SK-N-SH (cell line): ENCODE measurements around the gene PBX1.

Experiments used
- CTCF ChIP-seq: fragments of 200-600 bp; sonication (generic); IDR thresholded peaks from 2 replicates; pipeline ENCODE4 v1.6.1; 2017; ENCODE audit warnings: antibody characterized with exemption, mild to moderate bottlenecking, moderate library complexity
- EZH2phosphoT487 ChIP-seq: fragments of 200-600 bp; sonication (generic); IDR thresholded peaks from 2 replicates; pipeline ENCODE4 v1.6.1; 2017; ENCODE audit warnings: low read depth, mixed run types, mild to moderate bottlenecking, antibody characterized with exemption, moderate library complexity, borderline replicate concordance
- GATA2 ChIP-seq: sonication (generic); formaldehyde crosslinking; IDR thresholded peaks from 2 replicates; pipeline ENCODE4 v1.5.0; 2020; ENCODE audit warnings: mild to moderate bottlenecking, missing genetic modification reagents
- NFIC ChIP-seq: IDR thresholded peaks from 2 replicates; pipeline ENCODE4 v1.4.0; 2012; ENCODE audit warnings: borderline replicate concordance
- POLR2AphosphoS5 ChIP-seq: IDR thresholded peaks from 2 replicates; pipeline ENCODE4 v1.6.1; 2012; ENCODE audit warnings: low read depth, low read length
- TEAD4 ChIP-seq: IDR thresholded peaks from 2 replicates; pipeline ENCODE4 v1.4.0; 2012; ENCODE audit warnings: mild to moderate bottlenecking, borderline replicate concordance; ENCODE audit not compliant: insufficient read depth
- USF2 ChIP-seq: fragments of 150-350 bp; IDR thresholded peaks from 2 replicates; pipeline ENCODE4 v1.6.1; 2017; ENCODE audit warnings: antibody characterized with exemption, low read length, low read depth, borderline replicate concordance

- TF ChIP-seq CTCF: no peak
- no peak for TF ChIP-seq POLR2AphosphoS5
- TF ChIP-seq EZH2phosphoT487: no peak
- no peak for TF ChIP-seq NFIC
- no peak for TF ChIP-seq GATA2 (CRISPR knock-in tag)
- no peak for TF ChIP-seq USF2
- TF ChIP-seq TEAD4: no peak
Observed at GRCh38 chr1:164740000-164740526, 181.1 kb downstream of the PBX1 start.
